WTC11 (cell line): Measurements from ENCODE around the gene ABHD16B. TPM values are rescaled to one million over a fixed set of nuclear protein-coding genes. Genes with fewer than 3 reads are reported as not detected.
"Not testable (repeated sequence)": the region's sequence is repeated elsewhere in the genome, so short reads cannot be mapped to it uniquely, and the experiment has no call there.

Source experiments
- ATAC-seq: fragments of 200-7000 bp; cut with Tn5 transposase; 2 replicates; pipeline ENCODE4 v1.10.0; 2021; ENCODE audit warnings: mild to moderate bottlenecking, moderate library complexity
- CTCF ChIA-PET: fragments of 300-600 bp; sonication (Branson Sonifier 250); formaldehyde crosslinking; loops from one replicate; lab custom pipeline; 2021; ENCODE audit warnings: antibody characterized with exemption; lab: Charles Lee
- POLR2A ChIA-PET: fragments of 350-600 bp; sonication (Branson Sonifier 250); formaldehyde crosslinking; loops from one replicate; lab custom pipeline; 2021; ENCODE audit warnings: antibody characterized with exemption; lab: Charles Lee
- DNase-seq: peaks from one replicate; pipeline ENCODE4 v3.0.0; 2021; ENCODE audit warnings: low spot score
- H3K27ac Mint-ChIP-seq: 2 replicates; pipeline ENCODE4 v1.8.0; 2021; ENCODE audit warnings: mixed read lengths
- H3K27me3 Mint-ChIP-seq: 2 replicates; pipeline ENCODE4 v1.8.0; 2021; ENCODE audit warnings: low read depth, mild to moderate bottlenecking, moderate library complexity, mixed read lengths
- H3K36me3 Mint-ChIP-seq: 2 replicates; pipeline ENCODE4 v1.8.0; 2021; ENCODE audit warnings: mixed read lengths
- H3K4me1 Mint-ChIP-seq: 2 replicates; pipeline ENCODE4 v1.8.0; 2022; ENCODE audit warnings: mixed read lengths
- H3K4me3 Mint-ChIP-seq: 2 replicates; pipeline ENCODE4 v1.8.0; 2021; ENCODE audit warnings: mild to moderate bottlenecking, moderate library complexity, mixed read lengths
- H3K9me3 Mint-ChIP-seq: 2 replicates; pipeline ENCODE4 v1.8.0; 2021; ENCODE audit warnings: mixed read lengths
- CBFB ChIP-seq: sonication (generic); formaldehyde crosslinking; IDR thresholded peaks from 2 replicates; pipeline ENCODE4 v1.8.1; 2022; ENCODE audit warnings: mild to moderate bottlenecking, low read depth, missing genetic modification reagents
- CREB1 ChIP-seq: sonication (generic); formaldehyde crosslinking; IDR thresholded peaks from 2 replicates; pipeline ENCODE4 v1.8.0; 2023; ENCODE audit warnings: mild to moderate bottlenecking, missing genetic modification reagents
- FOXJ3 ChIP-seq: sonication (generic); formaldehyde crosslinking; IDR thresholded peaks from 2 replicates; pipeline ENCODE4 v1.9.0; 2021; ENCODE audit warnings: missing genetic modification reagents, mild to moderate bottlenecking, borderline replicate concordance
- GRHL2 ChIP-seq: fragments of 250-450 bp; sonication (Bioruptor Pico); IDR thresholded peaks from 2 replicates; pipeline ENCODE4 v1.8.0; 2022; ENCODE audit warnings: mild to moderate bottlenecking, moderate library complexity; ENCODE audit not compliant: insufficient replicate concordance, severe bottlenecking
- KAT7 ChIP-seq: sonication (generic); formaldehyde crosslinking; IDR thresholded peaks from 2 replicates; pipeline ENCODE4 v1.8.1; 2023; ENCODE audit warnings: missing genetic modification reagents, mild to moderate bottlenecking, borderline replicate concordance
- NFATC4 ChIP-seq: fragments of 250-450 bp; sonication (Bioruptor Pico); IDR thresholded peaks from 2 replicates; pipeline ENCODE4 v1.9.0; 2021; ENCODE audit warnings: mild to moderate bottlenecking
- NFYB ChIP-seq: sonication (generic); formaldehyde crosslinking; conservative IDR thresholded peaks from 2 replicates; pipeline ENCODE4 v1.8.0; 2022; ENCODE audit warnings: low read depth, missing genetic modification reagents
- NR3C1 ChIP-seq: sonication (generic); formaldehyde crosslinking; conservative IDR thresholded peaks from 2 replicates; pipeline ENCODE4 v1.8.1; 2023; ENCODE audit warnings: low read depth, mild to moderate bottlenecking, missing genetic modification reagents
- OVOL2 ChIP-seq: fragments of 250-450 bp; sonication (Bioruptor Pico); IDR thresholded peaks from 2 replicates; pipeline ENCODE4 v1.9.0; 2021; ENCODE audit warnings: mild to moderate bottlenecking, borderline replicate concordance
- PRRX2 ChIP-seq: fragments of 250-450 bp; sonication (Bioruptor Pico); IDR thresholded peaks from 2 replicates; pipeline ENCODE4 v1.8.0; 2021; ENCODE audit warnings: mild to moderate bottlenecking
- SMAD3 ChIP-seq: sonication (generic); formaldehyde crosslinking; IDR thresholded peaks from 2 replicates; pipeline ENCODE4 v1.8.0; 2022; ENCODE audit warnings: missing genetic modification reagents, mild to moderate bottlenecking, borderline replicate concordance
- SMAD4 ChIP-seq: sonication (generic); formaldehyde crosslinking; IDR thresholded peaks from 2 replicates; pipeline ENCODE4 v1.8.0; 2022; ENCODE audit warnings: mild to moderate bottlenecking, missing genetic modification reagents
- TCF7 ChIP-seq: sonication (generic); formaldehyde crosslinking; IDR thresholded peaks from 2 replicates; pipeline ENCODE4 v1.8.0; 2022; ENCODE audit warnings: mild to moderate bottlenecking, low read depth, missing genetic modification reagents, moderate library complexity
- TEAD1 ChIP-seq: sonication (generic); formaldehyde crosslinking; IDR thresholded peaks from 2 replicates; pipeline ENCODE4 v1.8.0; 2022; ENCODE audit warnings: mild to moderate bottlenecking, missing genetic modification reagents
- ZNF232 ChIP-seq: sonication (generic); formaldehyde crosslinking; IDR thresholded peaks from 2 replicates; pipeline ENCODE4 v1.8.0; 2022; ENCODE audit warnings: mild to moderate bottlenecking, missing genetic modification reagents
- ZNF317 ChIP-seq: sonication (generic); formaldehyde crosslinking; IDR thresholded peaks from 2 replicates; pipeline ENCODE4 v1.8.1; 2023; ENCODE audit warnings: low read depth, mild to moderate bottlenecking, moderate library complexity, missing genetic modification reagents, borderline replicate concordance
- ZNF423 ChIP-seq: fragments of 250-450 bp; sonication (Bioruptor Pico); IDR thresholded peaks from 2 replicates; pipeline ENCODE4 v2.1.2; 2022; ENCODE audit warnings: mild to moderate bottlenecking, moderate library complexity
- total RNA-seq: library from RNA; stranded (reverse); gene quantifications from 3 replicates; pipeline ENCODE4 v1.2.3, GENCODE V29; 2021
- TF ChIP-seq, protein P1 (sequence below): sonication (generic); formaldehyde crosslinking; IDR thresholded peaks from 2 replicates; pipeline ENCODE4 v1.8.0; 2023; ENCODE audit warnings: missing genetic modification reagents, mild to moderate bottlenecking, borderline replicate concordance
- TF ChIP-seq, protein P2 (sequence below): sonication (generic); formaldehyde crosslinking; IDR thresholded peaks from 2 replicates; pipeline ENCODE4 v1.8.0; 2022; ENCODE audit warnings: mild to moderate bottlenecking, missing genetic modification reagents
- TF ChIP-seq, protein P3 (sequence below): sonication (generic); formaldehyde crosslinking; IDR thresholded peaks from 2 replicates; pipeline ENCODE4 v1.8.1; 2022; ENCODE audit warnings: low read depth, missing genetic modification reagents, borderline replicate concordance
- TF ChIP-seq, protein P4 (sequence below): sonication (generic); formaldehyde crosslinking; IDR thresholded peaks from 2 replicates; pipeline ENCODE4 v1.8.1; 2023; ENCODE audit warnings: mild to moderate bottlenecking, missing genetic modification reagents
- TF ChIP-seq, protein P5 (sequence below): sonication (generic); formaldehyde crosslinking; IDR thresholded peaks from 2 replicates; pipeline ENCODE4 v1.8.1; 2023; ENCODE audit warnings: mild to moderate bottlenecking, missing genetic modification reagents, moderate library complexity

Gene ABHD16B
- total RNA-seq, 1 experiment from 2014 or later = 0.11 TPM

DNA sequence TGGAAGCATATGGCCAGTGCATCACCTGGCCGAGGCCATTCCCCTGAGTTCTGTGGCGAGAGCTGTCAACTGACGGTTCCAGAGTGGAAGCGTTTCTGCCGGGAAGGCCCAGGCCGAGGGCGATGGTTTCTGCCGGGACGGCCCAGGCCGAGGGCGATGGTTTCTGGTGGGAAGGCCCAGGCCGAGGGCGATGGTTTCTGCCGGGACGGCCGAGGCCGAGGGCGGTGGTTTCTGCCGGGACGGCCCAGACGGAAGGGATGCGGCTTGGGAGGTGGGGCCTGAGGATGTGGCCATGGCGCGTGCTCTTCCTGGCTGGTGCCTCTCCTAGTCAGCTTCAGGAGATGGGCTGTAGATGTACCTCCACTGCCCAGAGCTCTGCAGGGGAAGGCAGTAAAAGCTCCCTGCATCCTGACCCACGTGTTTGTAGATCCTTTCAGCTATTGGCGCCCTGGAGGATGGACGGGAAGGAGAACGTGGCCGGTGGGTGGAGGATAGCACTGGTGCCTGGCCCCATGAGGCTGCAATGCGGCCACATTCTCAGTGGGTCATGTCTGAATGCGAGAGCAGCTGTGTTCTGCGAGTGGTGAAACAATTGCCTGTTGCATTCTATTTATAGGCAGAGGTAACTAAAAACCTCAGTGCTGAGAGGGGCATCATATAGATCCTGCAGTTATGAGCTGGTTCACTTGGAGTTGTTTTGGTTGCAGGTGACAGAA lies 16.6 kb downstream of the ABHD16B start:
- ChIA-PET POLR2A (no interaction called here), CTCF (interaction anchor here (0.7 kb wide), 1 partner anchor 102 kb away, joined by 3 read pairs; no protein-coding TSS in a partner anchor)
- H3K27ac Mint-ChIP-seq = no peak overlapping the region
- H3K9me3 Mint-ChIP-seq = no peaks in the 10 kb centered on the region
- H3K27me3 Mint-ChIP-seq = no peaks in the 10 kb centered on the region
- TF ChIP-seq ZNF317 (CRISPR knock-in tag) = no peak
- TF ChIP-seq ZNF232 (CRISPR knock-in tag) = no peak
- no peak for TF ChIP-seq KAT7 (CRISPR knock-in tag)
- no peak for TF ChIP-seq GRHL2 (CRISPR knock-in tag)
- no peak for TF ChIP-seq SMAD3 (CRISPR knock-in tag)
- no peak for TF ChIP-seq SMAD4 (CRISPR knock-in tag)
- TF ChIP-seq FOXJ3 (CRISPR knock-in tag) = no peak
- peaks cover 44% of the 10 kb centered on the region for H3K36me3 Mint-ChIP-seq
- no peaks in the 10 kb centered on the region for H3K4me1 Mint-ChIP-seq
- no peak for ATAC-seq
- no peak for DNase-seq
- H3K4me3 Mint-ChIP-seq = no peak overlapping the region

DNA sequence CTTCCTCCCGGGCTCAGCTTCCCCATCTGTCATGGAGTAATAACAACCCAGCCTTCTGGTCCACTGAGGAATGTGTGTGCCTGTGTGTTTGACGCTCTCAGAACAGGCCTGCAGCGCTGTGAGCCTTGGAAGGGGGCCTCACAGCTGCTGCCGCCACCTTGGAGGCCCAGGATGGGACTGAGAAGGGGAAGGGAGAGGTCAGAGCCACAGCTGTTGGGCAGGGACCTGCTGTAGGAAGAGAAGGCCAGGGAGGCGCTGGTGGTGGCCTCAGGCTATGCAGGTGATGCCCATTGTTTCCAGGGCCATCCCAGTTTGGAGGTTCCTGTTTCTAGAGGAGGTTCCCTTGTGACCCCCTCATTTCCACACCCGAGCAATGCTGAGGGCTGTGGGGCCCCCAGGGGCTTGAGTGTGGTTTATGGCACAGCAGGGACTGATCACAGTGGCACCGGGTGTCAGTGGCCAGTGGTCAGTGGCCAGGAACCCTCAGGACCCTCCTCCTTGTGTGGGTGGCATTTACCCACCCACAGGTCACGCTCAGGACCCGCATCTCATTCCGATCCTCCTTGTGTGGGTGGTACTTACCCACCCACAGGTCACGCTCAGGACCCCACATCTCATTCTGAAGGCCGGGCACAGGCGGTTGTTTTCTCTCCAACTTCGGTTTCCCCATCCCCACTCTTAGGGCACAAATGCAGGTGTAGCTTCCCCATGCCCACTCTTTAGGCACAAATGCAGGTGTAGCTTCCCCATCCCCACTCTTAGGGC lies 17.8 kb downstream of the ABHD16B start:
- Mint-ChIP-seq H3K36me3 (peaks cover 43% of the 10 kb centered on the region), H3K9me3 (no peaks in the 10 kb centered on the region), H3K27ac (no peak overlapping the region), H3K4me3 (no peak overlapping the region), H3K4me1 (no peaks in the 10 kb centered on the region), H3K27me3 (no peaks in the 10 kb centered on the region)
- DNase-seq = no peak
- TF ChIP-seq NFYB (no peak), CREB1 (CRISPR knock-in tag) (no peak), TEAD1 (CRISPR knock-in tag) (no peak), TCF7 (CRISPR knock-in tag) (no peak), ZNF232 (CRISPR knock-in tag) (no peak), PRRX2 (CRISPR knock-in tag) (no peak), NFATC4 (no peak), CBFB (CRISPR knock-in tag) (no peak), ZNF423 (CRISPR knock-in tag) (no peak), SMAD4 (CRISPR knock-in tag) (no peak), NR3C1 (CRISPR knock-in tag) (no peak), GRHL2 (CRISPR knock-in tag) (no peak), OVOL2 (CRISPR knock-in tag) (no peak)
- TF ChIP-seq, protein P1, sequence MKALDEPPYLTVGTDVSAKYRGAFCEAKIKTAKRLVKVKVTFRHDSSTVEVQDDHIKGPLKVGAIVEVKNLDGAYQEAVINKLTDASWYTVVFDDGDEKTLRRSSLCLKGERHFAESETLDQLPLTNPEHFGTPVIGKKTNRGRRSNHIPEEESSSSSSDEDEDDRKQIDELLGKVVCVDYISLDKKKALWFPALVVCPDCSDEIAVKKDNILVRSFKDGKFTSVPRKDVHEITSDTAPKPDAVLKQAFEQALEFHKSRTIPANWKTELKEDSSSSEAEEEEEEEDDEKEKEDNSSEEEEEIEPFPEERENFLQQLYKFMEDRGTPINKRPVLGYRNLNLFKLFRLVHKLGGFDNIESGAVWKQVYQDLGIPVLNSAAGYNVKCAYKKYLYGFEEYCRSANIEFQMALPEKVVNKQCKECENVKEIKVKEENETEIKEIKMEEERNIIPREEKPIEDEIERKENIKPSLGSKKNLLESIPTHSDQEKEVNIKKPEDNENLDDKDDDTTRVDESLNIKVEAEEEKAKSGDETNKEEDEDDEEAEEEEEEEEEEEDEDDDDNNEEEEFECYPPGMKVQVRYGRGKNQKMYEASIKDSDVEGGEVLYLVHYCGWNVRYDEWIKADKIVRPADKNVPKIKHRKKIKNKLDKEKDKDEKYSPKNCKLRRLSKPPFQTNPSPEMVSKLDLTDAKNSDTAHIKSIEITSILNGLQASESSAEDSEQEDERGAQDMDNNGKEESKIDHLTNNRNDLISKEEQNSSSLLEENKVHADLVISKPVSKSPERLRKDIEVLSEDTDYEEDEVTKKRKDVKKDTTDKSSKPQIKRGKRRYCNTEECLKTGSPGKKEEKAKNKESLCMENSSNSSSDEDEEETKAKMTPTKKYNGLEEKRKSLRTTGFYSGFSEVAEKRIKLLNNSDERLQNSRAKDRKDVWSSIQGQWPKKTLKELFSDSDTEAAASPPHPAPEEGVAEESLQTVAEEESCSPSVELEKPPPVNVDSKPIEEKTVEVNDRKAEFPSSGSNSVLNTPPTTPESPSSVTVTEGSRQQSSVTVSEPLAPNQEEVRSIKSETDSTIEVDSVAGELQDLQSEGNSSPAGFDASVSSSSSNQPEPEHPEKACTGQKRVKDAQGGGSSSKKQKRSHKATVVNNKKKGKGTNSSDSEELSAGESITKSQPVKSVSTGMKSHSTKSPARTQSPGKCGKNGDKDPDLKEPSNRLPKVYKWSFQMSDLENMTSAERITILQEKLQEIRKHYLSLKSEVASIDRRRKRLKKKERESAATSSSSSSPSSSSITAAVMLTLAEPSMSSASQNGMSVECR = no peak
- TF ChIP-seq, protein P2, sequence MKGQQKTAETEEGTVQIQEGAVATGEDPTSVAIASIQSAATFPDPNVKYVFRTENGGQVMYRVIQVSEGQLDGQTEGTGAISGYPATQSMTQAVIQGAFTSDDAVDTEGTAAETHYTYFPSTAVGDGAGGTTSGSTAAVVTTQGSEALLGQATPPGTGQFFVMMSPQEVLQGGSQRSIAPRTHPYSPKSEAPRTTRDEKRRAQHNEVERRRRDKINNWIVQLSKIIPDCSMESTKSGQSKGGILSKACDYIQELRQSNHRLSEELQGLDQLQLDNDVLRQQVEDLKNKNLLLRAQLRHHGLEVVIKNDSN = no peak
- TF ChIP-seq, protein P3, sequence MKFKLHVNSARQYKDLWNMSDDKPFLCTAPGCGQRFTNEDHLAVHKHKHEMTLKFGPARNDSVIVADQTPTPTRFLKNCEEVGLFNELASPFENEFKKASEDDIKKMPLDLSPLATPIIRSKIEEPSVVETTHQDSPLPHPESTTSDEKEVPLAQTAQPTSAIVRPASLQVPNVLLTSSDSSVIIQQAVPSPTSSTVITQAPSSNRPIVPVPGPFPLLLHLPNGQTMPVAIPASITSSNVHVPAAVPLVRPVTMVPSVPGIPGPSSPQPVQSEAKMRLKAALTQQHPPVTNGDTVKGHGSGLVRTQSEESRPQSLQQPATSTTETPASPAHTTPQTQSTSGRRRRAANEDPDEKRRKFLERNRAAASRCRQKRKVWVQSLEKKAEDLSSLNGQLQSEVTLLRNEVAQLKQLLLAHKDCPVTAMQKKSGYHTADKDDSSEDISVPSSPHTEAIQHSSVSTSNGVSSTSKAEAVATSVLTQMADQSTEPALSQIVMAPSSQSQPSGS (CRISPR knock-in tag) = no peak
- TF ChIP-seq, protein P4, sequence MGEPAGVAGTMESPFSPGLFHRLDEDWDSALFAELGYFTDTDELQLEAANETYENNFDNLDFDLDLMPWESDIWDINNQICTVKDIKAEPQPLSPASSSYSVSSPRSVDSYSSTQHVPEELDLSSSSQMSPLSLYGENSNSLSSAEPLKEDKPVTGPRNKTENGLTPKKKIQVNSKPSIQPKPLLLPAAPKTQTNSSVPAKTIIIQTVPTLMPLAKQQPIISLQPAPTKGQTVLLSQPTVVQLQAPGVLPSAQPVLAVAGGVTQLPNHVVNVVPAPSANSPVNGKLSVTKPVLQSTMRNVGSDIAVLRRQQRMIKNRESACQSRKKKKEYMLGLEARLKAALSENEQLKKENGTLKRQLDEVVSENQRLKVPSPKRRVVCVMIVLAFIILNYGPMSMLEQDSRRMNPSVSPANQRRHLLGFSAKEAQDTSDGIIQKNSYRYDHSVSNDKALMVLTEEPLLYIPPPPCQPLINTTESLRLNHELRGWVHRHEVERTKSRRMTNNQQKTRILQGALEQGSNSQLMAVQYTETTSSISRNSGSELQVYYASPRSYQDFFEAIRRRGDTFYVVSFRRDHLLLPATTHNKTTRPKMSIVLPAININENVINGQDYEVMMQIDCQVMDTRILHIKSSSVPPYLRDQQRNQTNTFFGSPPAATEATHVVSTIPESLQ (CRISPR knock-in tag) = no peak
- TF ChIP-seq, protein P5, sequence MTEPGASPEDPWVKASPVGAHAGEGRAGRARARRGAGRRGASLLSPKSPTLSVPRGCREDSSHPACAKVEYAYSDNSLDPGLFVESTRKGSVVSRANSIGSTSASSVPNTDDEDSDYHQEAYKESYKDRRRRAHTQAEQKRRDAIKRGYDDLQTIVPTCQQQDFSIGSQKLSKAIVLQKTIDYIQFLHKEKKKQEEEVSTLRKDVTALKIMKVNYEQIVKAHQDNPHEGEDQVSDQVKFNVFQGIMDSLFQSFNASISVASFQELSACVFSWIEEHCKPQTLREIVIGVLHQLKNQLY (CRISPR knock-in tag) = no peak
- ATAC-seq = no peak
- POLR2A ChIA-PET = no interaction called here
- CTCF ChIA-PET = no interaction called here

DNA sequence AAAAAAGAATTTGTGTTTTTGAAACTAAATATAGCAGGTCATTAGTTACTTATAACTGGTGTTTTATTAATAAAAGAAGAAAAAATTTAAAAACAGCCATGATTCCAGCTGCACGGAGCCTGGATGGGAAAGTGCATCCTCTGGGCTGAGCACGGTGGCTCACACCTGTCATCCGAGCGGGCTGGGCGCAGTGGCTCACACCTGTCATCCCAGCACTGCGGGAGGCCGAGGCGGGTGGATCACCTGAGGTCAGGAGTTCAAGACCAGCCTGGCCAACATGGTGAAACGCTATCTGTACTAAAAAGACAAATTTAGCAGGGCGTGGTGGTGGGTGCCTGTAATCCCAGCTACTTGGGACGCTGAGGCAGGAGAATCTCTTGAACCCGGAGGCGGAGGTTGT lies 19.6 kb downstream of the ABHD16B start:
- H3K4me3 Mint-ChIP-seq, ATAC-seq, H3K27ac Mint-ChIP-seq, DNase-seq, POLR2A ChIA-PET, H3K4me1 Mint-ChIP-seq, H3K9me3 Mint-ChIP-seq, H3K27me3 Mint-ChIP-seq: not testable (repeated sequence)
- CTCF ChIA-PET = interaction anchor here (0.6 to 1.7 kb wide), 6 partner anchors 10 to 261 kb away, joined by 3 to 7 read pairs (median 4); no protein-coding TSS in a partner anchor
- H3K36me3 Mint-ChIP-seq = peaks cover 30% of the 10 kb centered on the region
